H9 (cell line): Measurements from ENCODE around the gene PDE4A. TPM values are rescaled to one million over a fixed set of nuclear protein-coding genes. Genes with fewer than 3 reads are reported as not detected.

Experiments
- DNase-seq: peaks from one replicate; pipeline ENCODE4 v3.0.0-alpha.2; 2017
- H2AFZ ChIP-seq: one replicate; pipeline ENCODE4 v1.6.1; 2013; ENCODE audit warnings: mild to moderate bottlenecking, low read length, control low read depth, moderate library complexity
- H2AK5ac ChIP-seq: 2 replicates; pipeline ENCODE4 v1.6.1; 2013; ENCODE audit warnings: low read length, control low read depth, mixed read lengths; ENCODE audit not compliant: insufficient read length
- H2BK120ac ChIP-seq: one replicate; pipeline ENCODE4 v1.6.1; 2013; ENCODE audit warnings: low read depth, mild to moderate bottlenecking, low read length, control low read depth, inconsistent platforms; ENCODE audit not compliant: poor library complexity, severe bottlenecking
- H2BK12ac ChIP-seq: 2 replicates; pipeline ENCODE4 v1.6.1; 2013; ENCODE audit warnings: low read length, control low read depth, mixed read lengths, low read depth; ENCODE audit not compliant: insufficient read length
- H2BK15ac ChIP-seq: 2 replicates; pipeline ENCODE4 v1.6.1; 2013; ENCODE audit warnings: low read depth, low read length, control low read depth
- H2BK20ac ChIP-seq: one replicate; pipeline ENCODE4 v1.6.1; 2013; ENCODE audit warnings: low read depth, mild to moderate bottlenecking, low read length, control low read depth, inconsistent platforms; ENCODE audit not compliant: poor library complexity, severe bottlenecking
- H2BK5ac ChIP-seq: 2 replicates; pipeline ENCODE4 v1.6.1; 2013; ENCODE audit warnings: low read length, control low read depth, mixed read lengths; ENCODE audit not compliant: insufficient read length
- H3K14ac ChIP-seq: 2 replicates; pipeline ENCODE4 v1.6.1; 2013; ENCODE audit warnings: low read length, control low read depth; ENCODE audit not compliant: insufficient read depth
- H3K18ac ChIP-seq: 2 replicates; pipeline ENCODE4 v1.6.1; 2013; ENCODE audit warnings: low read depth, mild to moderate bottlenecking, mixed read lengths, low read length, control low read depth; ENCODE audit not compliant: insufficient read length
- H3K23ac ChIP-seq: 2 replicates; pipeline ENCODE4 v1.6.1; 2013; ENCODE audit warnings: low read length, control low read depth, mixed read lengths, low read depth; ENCODE audit not compliant: insufficient read length
- H3K23me2 ChIP-seq: 2 replicates; pipeline ENCODE4 v1.6.1; 2013; ENCODE audit warnings: low read depth, mild to moderate bottlenecking, mixed read lengths, low read length, control low read depth; ENCODE audit not compliant: insufficient read length, poor library complexity, severe bottlenecking
- H3K27ac ChIP-seq: 2 replicates; pipeline ENCODE4 v1.5.1; 2013; ENCODE audit warnings: low read length, control low read depth, mixed read lengths, low read depth; ENCODE audit not compliant: insufficient read length
- H3K27me3 ChIP-seq: 2 replicates; pipeline ENCODE4 v1.6.1; 2013; ENCODE audit warnings: low read length, control low read depth, inconsistent platforms; ENCODE audit not compliant: insufficient read depth
- H3K4ac ChIP-seq: 2 replicates; pipeline ENCODE4 v1.6.1; 2013; ENCODE audit warnings: low read depth, mild to moderate bottlenecking, control low read depth, inconsistent platforms, low read length, moderate library complexity
- H3K4me1 ChIP-seq: 2 replicates; pipeline ENCODE4 v1.6.1; 2013; ENCODE audit warnings: low read length, control low read depth, inconsistent platforms; ENCODE audit not compliant: insufficient read depth
- H3K4me2 ChIP-seq: 2 replicates; pipeline ENCODE4 v1.6.1; 2013; ENCODE audit warnings: low read length, control low read depth, mixed read lengths; ENCODE audit not compliant: insufficient read length, insufficient read depth
- H3K56ac ChIP-seq: 2 replicates; pipeline ENCODE4 v1.6.1; 2013; ENCODE audit warnings: low read depth, mild to moderate bottlenecking, mixed read lengths, low read length, control low read depth; ENCODE audit not compliant: insufficient read length
- H3K79me1 ChIP-seq: 2 replicates; pipeline ENCODE4 v1.6.1; 2013; ENCODE audit warnings: low read depth, mild to moderate bottlenecking, moderate library complexity, low read length, control low read depth, inconsistent platforms; ENCODE audit not compliant: insufficient read depth, poor library complexity, severe bottlenecking
- H3K79me2 ChIP-seq: 2 replicates; pipeline ENCODE4 v1.6.1; 2013; ENCODE audit warnings: low read length, control low read depth, inconsistent platforms; ENCODE audit not compliant: insufficient read depth
- H3K9ac ChIP-seq: 2 replicates; pipeline ENCODE4 v1.6.1; 2013; ENCODE audit warnings: low read length, control low read depth, mixed read lengths; ENCODE audit not compliant: insufficient read length; ENCODE audit errors: extremely low read depth
- H3K9me3 ChIP-seq: one replicate; pipeline ENCODE4 v1.6.1; 2013; ENCODE audit warnings: low read depth, low read length, inconsistent platforms; ENCODE audit not compliant: control insufficient read depth
- H3T11ph ChIP-seq: one replicate; pipeline ENCODE4 v1.6.1; 2013; ENCODE audit warnings: mild to moderate bottlenecking, low read length, control low read depth, inconsistent platforms
- H4K20me1 ChIP-seq: one replicate; pipeline ENCODE4 v1.6.1; 2013; ENCODE audit not compliant: control insufficient read depth, insufficient read length, insufficient read depth
- H4K5ac ChIP-seq: 2 replicates; pipeline ENCODE4 v1.6.1; 2013; ENCODE audit warnings: low read depth, mild to moderate bottlenecking, mixed read lengths, low read length, control low read depth; ENCODE audit not compliant: insufficient read length
- H4K8ac ChIP-seq: replicated peaks from 2 replicates; pipeline ENCODE4 v1.6.1; 2013; ENCODE audit warnings: low read length, control low read depth, mixed read lengths, low read depth; ENCODE audit not compliant: insufficient read length
- H4K91ac ChIP-seq: 2 replicates; pipeline ENCODE4 v1.6.1; 2013; ENCODE audit warnings: low read depth, mild to moderate bottlenecking, moderate library complexity, mixed read lengths, low read length, control low read depth; ENCODE audit not compliant: insufficient read length
- H3K27ac Mint-ChIP-seq, 3 experiments: 2 replicates in 2 of 3; 3 replicates in 1 of 3; pipeline ENCODE4 v1.8.0; 2020 to 2021; ENCODE audit warnings: mixed read lengths in 3 of 3, mild to moderate bottlenecking in 1 of 3, moderate library complexity in 1 of 3
- H3K27me3 Mint-ChIP-seq: 2 replicates; pipeline ENCODE4 v1.8.0; 2021; ENCODE audit warnings: low read depth, mild to moderate bottlenecking, moderate library complexity, mixed read lengths
- H3K36me3 Mint-ChIP-seq, 3 experiments: 2 replicates in 2 of 3; 3 replicates in 1 of 3; pipeline ENCODE4 v1.8.0; 2020 to 2021; ENCODE audit warnings: low read depth in 3 of 3, mixed read lengths in 3 of 3; ENCODE audit not compliant: insufficient read depth in 1 of 3
- H3K4me1 Mint-ChIP-seq, 2 experiments: 2 replicates each; pipeline ENCODE4 v1.8.0; 2020; ENCODE audit warnings: mixed read lengths in 2 of 2
- H3K4me3 Mint-ChIP-seq, 2 experiments: 2 replicates in 1 of 2; 3 replicates in 1 of 2; pipeline ENCODE4 v1.8.0; 2020 to 2021; ENCODE audit warnings: mild to moderate bottlenecking in 2 of 2, mixed read lengths in 2 of 2, moderate library complexity in 1 of 2
- H3K9me3 Mint-ChIP-seq, 2 experiments: 2 replicates in 1 of 2; 3 replicates in 1 of 2; pipeline ENCODE4 v1.8.0; 2020; ENCODE audit warnings: mild to moderate bottlenecking in 2 of 2, mixed read lengths in 2 of 2, moderate library complexity in 1 of 2
- CTCF ChIP-seq: fragments of 200-600 bp; sonication (generic); conservative IDR thresholded peaks from 3 replicates; pipeline ENCODE4 v1.8.0; 2021; ENCODE audit warnings: antibody characterized with exemption, mild to moderate bottlenecking
- WGBS: extraction: QIAGEN DNeasy Blood & Tissue Kit; methylation state at CpG from one replicate; pipeline ENCODE4 v1.1.7; 2013; ENCODE audit warnings: missing lambda C conversion rate, low lambda C conversion rate, mixed read lengths; ENCODE audit not compliant: insufficient read length; ENCODE audit errors: extremely low coverage; 5-methylcytosine and 5-hydroxymethylcytosine counted together
- total RNA-seq: library from RNA; stranded (reverse); gene quantifications from 2 replicates; pipeline ENCODE4 v1.2.1, GENCODE V29; 2021

PDE4A gene
- total RNA-seq, 1 experiment from 2014 or later = 8.5 TPM

GRCh38 chr19:10452726-10453618 is 32.6 kb downstream of the PDE4A start:
- Mint-ChIP-seq H3K27me3 (peaks cover 7% of the 10 kb centered on the region), H3K36me3 (no peaks in the 10 kb centered on the region), H3K4me1 (peaks cover 9 to 37% of the 10 kb centered on the region in 2 experiments), H3K4me3 (peak overlapping the region in 1 of 2 experiments; percentile 21; a peak in 1 of 5 replicates), H3K9me3 (no peaks in the 10 kb centered on the region), H3K27ac (peak overlapping the region in 1 of 3 experiments; percentile 68; a peak in 2 of 7 replicates)
- Histone ChIP-seq H3K27ac (no peak overlapping the region), H2AFZ (no peak overlapping the region), H3T11ph (no peak overlapping the region), H2BK120ac (no peak overlapping the region), H3K23me2 (no peaks in the 10 kb centered on the region), H2BK12ac (no peak overlapping the region), H4K20me1 (no peaks in the 10 kb centered on the region), H3K9me3 (no peaks in the 10 kb centered on the region), H3K14ac (no peak overlapping the region), H3K18ac (no peak overlapping the region), H4K91ac (no peak overlapping the region), H3K4ac (no peak overlapping the region), H3K27me3 (no peaks in the 10 kb centered on the region), H4K5ac (no peak overlapping the region), H3K23ac (no peak overlapping the region), H3K56ac (no peak overlapping the region), H3K79me1 (no peaks in the 10 kb centered on the region), H2BK15ac (no peak overlapping the region), H3K9ac (no peak overlapping the region), H2BK20ac (no peak overlapping the region), H2AK5ac (no peak overlapping the region), H2BK5ac (no peak overlapping the region), H3K4me2 (no peak overlapping the region), H3K79me2 (no peaks in the 10 kb centered on the region), H3K4me1 (no peaks in the 10 kb centered on the region), H4K8ac (no peak overlapping the region)
- TF ChIP-seq CTCF = no peak
- DNase-seq = no peak
- WGBS = no CpG with 5 or more reads among the region's 25 CpGs
